Measurements from ENCODE around the gene RAN. TPM values are rescaled to one million over a fixed set of nuclear protein-coding genes. Genes with fewer than 3 reads are reported as not detected.

RAN gene
- total RNA-seq, 1 experiment from 2014 or later = 1,310 TPM

DNA sequence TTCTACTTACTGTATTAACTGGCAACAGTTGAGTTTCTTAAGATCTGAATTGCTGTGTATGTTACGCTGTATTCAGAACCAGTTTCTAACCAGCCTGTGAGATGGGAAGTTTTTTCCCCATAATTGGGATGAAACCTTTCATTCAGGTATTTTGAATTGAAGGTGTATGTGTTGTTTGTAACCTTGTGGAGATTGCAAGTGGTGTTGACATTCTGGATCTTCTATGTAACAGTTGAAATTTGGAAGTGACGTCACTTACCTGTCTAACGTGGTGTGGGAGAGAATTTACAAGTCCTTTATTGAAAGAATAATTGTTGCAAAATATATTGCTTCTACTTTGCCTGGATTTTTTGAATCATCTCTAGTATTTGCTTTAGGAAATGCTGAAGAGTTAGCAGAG, 5.5 kb downstream of the RAN start:
- intact Hi-C loops (cut with micrococcal nuclease; ENCODE audit: unreplicated experiment) = no loop called here
- no peak overlapping the region for H3K4me3 ChIP-seq (ENCODE audit: low read depth, low read length)
- peaks cover 36% of the 10 kb centered on the region for H3K4me1 Mint-ChIP-seq (ENCODE audit: low read depth, unreplicated experiment)

DNA sequence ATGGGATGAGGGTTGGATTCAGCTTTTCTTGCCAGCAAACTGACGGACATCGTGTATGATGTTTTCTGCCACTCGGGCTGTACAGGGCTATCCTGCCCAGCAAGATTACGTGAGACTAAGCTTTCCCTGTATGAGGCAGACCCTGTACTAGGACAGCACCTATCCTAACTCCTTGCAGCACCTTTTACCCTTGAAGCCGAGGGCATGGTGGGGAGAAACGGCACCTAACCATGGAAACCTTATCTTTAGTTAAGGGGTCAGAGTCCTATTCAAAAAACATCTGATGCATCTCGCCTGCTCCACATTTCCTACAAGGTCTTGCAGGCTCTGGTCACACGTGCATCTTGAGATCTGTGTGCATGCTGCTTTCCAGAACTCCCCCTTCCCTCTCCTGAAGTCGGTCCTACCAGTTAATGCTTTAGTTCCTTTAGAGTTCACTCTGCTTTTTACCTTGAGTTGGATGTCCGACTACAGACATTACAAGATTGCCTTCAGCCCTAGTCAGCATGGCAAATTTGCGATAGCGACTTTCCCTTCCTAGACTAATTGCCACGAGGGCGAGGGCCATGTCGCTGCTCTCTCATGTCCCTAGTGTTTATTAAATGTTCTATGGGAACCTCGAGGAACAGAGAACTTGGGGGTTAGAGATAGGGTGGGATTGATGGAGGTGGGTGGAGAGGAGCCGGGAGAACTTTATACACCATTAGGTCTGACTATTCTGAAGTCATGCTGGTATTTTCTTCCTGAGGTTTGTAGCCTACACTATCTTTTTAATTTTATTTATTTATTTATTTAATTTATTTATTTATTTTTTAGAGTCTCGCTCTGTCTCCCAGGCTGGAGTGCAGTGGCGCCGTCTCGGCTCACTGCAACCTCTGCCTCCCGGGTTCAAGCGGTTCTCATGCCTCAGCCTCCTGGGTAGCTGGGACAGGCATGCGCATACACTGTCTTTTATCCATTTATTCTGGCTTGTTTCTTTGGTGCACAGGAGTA, 6.6 kb downstream of the RAN start:
- Histone ChIP-seq H3K27me3 (replicated peaks; ENCODE audit: control insufficient read depth, insufficient read depth, low read length) (no peaks in the 10 kb centered on the region), H3K4me3 (ENCODE audit: low read depth, low read length) (no peak overlapping the region), H3K36me3 (ENCODE audit: control insufficient read depth, insufficient read depth, low read length) (peaks cover 2% of the 10 kb centered on the region), H3K4me1 (peaks cover 38% of the 10 kb centered on the region), H3K9me3 (no peaks in the 10 kb centered on the region)
- H3K4me3 Mint-ChIP-seq (ENCODE audit: unreplicated experiment) = no peak overlapping the region
- intact Hi-C loops (cut with micrococcal nuclease; ENCODE audit: unreplicated experiment) = no loop called here
- H3K36me3 Mint-ChIP-seq (ENCODE audit: insufficient read depth, unreplicated experiment) = peaks cover 63% of the 10 kb centered on the region
- CTCF ChIA-PET = no interaction called here
- TF ChIP-seq, protein P1, sequence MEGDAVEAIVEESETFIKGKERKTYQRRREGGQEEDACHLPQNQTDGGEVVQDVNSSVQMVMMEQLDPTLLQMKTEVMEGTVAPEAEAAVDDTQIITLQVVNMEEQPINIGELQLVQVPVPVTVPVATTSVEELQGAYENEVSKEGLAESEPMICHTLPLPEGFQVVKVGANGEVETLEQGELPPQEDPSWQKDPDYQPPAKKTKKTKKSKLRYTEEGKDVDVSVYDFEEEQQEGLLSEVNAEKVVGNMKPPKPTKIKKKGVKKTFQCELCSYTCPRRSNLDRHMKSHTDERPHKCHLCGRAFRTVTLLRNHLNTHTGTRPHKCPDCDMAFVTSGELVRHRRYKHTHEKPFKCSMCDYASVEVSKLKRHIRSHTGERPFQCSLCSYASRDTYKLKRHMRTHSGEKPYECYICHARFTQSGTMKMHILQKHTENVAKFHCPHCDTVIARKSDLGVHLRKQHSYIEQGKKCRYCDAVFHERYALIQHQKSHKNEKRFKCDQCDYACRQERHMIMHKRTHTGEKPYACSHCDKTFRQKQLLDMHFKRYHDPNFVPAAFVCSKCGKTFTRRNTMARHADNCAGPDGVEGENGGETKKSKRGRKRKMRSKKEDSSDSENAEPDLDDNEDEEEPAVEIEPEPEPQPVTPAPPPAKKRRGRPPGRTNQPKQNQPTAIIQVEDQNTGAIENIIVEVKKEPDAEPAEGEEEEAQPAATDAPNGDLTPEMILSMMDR (IDR thresholded peaks at IDR 0.05; ENCODE audit: insufficient read depth in 1 of 2, low read depth in 1 of 2, low read length in 1 of 2, severe bottlenecking in 1 of 2, unreplicated experiment in 1 of 2) = no peak
- no peaks in the 10 kb centered on the region for H3K9me3 Mint-ChIP-seq (ENCODE audit: unreplicated experiment)
- POLR2A ChIA-PET = no interaction called here
- no peaks in the 10 kb centered on the region for H3K27me3 Mint-ChIP-seq (ENCODE audit: insufficient read depth, unreplicated experiment)
- no peak overlapping the region for H3K27ac Mint-ChIP-seq (ENCODE audit: unreplicated experiment)
- no TSS peak for BruUV-seq (replicated peaks)
- H3K4me1 Mint-ChIP-seq (ENCODE audit: low read depth, unreplicated experiment) = peaks cover 36% of the 10 kb centered on the region
- DNase-seq = peak; percentile 36 to 55

More for the DNA sequence above, 5.5 kb downstream of the RAN start:
- no TSS peak for BruUV-seq (replicated peaks)
- Histone ChIP-seq H3K27me3 (replicated peaks; ENCODE audit: control insufficient read depth, insufficient read depth, low read length) (no peaks in the 10 kb centered on the region), H3K9me3 (no peaks in the 10 kb centered on the region), H3K4me1 (peaks cover 42% of the 10 kb centered on the region), H3K36me3 (ENCODE audit: control insufficient read depth, insufficient read depth, low read length) (peaks cover 2% of the 10 kb centered on the region)
- POLR2A ChIA-PET = no interaction called here
- H3K36me3 Mint-ChIP-seq (ENCODE audit: insufficient read depth, unreplicated experiment) = peaks cover 69% of the 10 kb centered on the region
- TF ChIP-seq, protein P1 (IDR thresholded peaks at IDR 0.05; ENCODE audit: insufficient read depth in 1 of 2, low read depth in 1 of 2, low read length in 1 of 2, severe bottlenecking in 1 of 2, unreplicated experiment in 1 of 2) = no peak
- CTCF ChIA-PET = no interaction called here
- H3K27me3 Mint-ChIP-seq (ENCODE audit: insufficient read depth, unreplicated experiment) = no peaks in the 10 kb centered on the region
- no peaks in the 10 kb centered on the region for H3K9me3 Mint-ChIP-seq (ENCODE audit: unreplicated experiment)
- no peak overlapping the region for H3K27ac Mint-ChIP-seq (ENCODE audit: unreplicated experiment)
- DNase-seq = no peak
- no peak overlapping the region for H3K4me3 Mint-ChIP-seq (ENCODE audit: unreplicated experiment)

GRCh38 chr12:130879212-130879686, 7.4 kb downstream of the RAN start:
- no peak for DNase-seq
- Mint-ChIP-seq H3K36me3 (ENCODE audit: insufficient read depth, unreplicated experiment) (peaks cover 56% of the 10 kb centered on the region), H3K4me3 (ENCODE audit: unreplicated experiment) (no peak overlapping the region), H3K27me3 (ENCODE audit: insufficient read depth, unreplicated experiment) (no peaks in the 10 kb centered on the region), H3K9me3 (ENCODE audit: unreplicated experiment) (no peaks in the 10 kb centered on the region), H3K4me1 (ENCODE audit: low read depth, unreplicated experiment) (peaks cover 36% of the 10 kb centered on the region), H3K27ac (ENCODE audit: unreplicated experiment) (no peak overlapping the region)
- no TSS peak for BruUV-seq (replicated peaks)
- Histone ChIP-seq H3K36me3 (ENCODE audit: control insufficient read depth, insufficient read depth, low read length) (peaks cover 2% of the 10 kb centered on the region), H3K4me1 (peaks cover 30% of the 10 kb centered on the region), H3K9me3 (no peaks in the 10 kb centered on the region), H3K27me3 (replicated peaks; ENCODE audit: control insufficient read depth, insufficient read depth, low read length) (no peaks in the 10 kb centered on the region), H3K4me3 (ENCODE audit: low read depth, low read length) (no peak overlapping the region)
- TF ChIP-seq, protein P1 (IDR thresholded peaks at IDR 0.05; ENCODE audit: insufficient read depth in 1 of 2, low read depth in 1 of 2, low read length in 1 of 2, severe bottlenecking in 1 of 2, unreplicated experiment in 1 of 2) = no peak
- CTCF ChIA-PET = no interaction called here
- intact Hi-C loops (cut with micrococcal nuclease; ENCODE audit: unreplicated experiment) = no loop called here
- POLR2A ChIA-PET = no interaction called here

Measured in Caco-2 (cell line).